Epithelial cell of esophagus (primary cell): Measurements from ENCODE around the gene MAPK7.

Source experiments
- DNase-seq: peaks from one replicate; pipeline ENCODE4 v3.0.0; 2010; ENCODE audit warnings: low read depth
- H3K4me3 ChIP-seq: 2 replicates; pipeline ENCODE4 v1.5.1; 2011; ENCODE audit warnings: mild to moderate bottlenecking, low read length, control low read depth
- TF ChIP-seq, protein P1 (sequence below): IDR thresholded peaks from 2 replicates; pipeline ENCODE4 v1.5.1; 2011; ENCODE audit warnings: low read depth, mild to moderate bottlenecking, low read length, control low read depth, inconsistent platforms; ENCODE audit not compliant: insufficient read depth; ENCODE audit errors: missing control alignments

MAPK7 gene

DNA sequence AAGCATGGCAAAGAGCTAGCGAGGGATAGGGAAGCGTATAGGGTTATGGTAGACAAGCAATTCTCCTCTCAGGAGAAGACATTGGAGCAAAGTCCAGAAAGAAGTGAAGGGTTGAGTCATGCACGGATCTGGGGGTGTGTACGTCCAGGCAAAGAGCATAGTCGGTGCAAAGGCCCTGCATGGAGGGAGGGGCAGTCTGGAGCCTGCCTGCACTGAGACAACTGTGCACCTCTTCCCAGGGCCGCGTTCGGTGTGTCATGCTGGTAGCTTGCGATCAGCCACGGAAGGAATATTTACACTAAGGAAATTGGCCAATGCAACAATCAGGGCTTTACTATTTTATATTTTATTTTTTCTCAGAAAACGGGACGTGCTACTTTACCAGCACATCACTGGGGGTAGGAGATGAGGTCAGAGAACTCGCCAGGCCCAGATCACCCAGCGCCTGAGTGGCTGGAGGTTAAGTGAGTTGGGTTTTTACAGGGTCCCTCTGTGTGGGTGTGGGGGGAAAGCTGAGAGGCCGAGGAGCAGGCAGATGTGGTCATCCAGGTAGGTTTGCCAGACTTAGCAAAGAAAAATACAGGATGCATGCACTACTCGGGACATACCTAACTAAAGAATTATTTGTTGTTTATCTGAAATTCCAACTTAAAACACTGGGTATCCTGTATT is 9.1 kb upstream of the MAPK7 start:
- no peak for DNase-seq
- TF ChIP-seq, protein P1, sequence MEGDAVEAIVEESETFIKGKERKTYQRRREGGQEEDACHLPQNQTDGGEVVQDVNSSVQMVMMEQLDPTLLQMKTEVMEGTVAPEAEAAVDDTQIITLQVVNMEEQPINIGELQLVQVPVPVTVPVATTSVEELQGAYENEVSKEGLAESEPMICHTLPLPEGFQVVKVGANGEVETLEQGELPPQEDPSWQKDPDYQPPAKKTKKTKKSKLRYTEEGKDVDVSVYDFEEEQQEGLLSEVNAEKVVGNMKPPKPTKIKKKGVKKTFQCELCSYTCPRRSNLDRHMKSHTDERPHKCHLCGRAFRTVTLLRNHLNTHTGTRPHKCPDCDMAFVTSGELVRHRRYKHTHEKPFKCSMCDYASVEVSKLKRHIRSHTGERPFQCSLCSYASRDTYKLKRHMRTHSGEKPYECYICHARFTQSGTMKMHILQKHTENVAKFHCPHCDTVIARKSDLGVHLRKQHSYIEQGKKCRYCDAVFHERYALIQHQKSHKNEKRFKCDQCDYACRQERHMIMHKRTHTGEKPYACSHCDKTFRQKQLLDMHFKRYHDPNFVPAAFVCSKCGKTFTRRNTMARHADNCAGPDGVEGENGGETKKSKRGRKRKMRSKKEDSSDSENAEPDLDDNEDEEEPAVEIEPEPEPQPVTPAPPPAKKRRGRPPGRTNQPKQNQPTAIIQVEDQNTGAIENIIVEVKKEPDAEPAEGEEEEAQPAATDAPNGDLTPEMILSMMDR = no peak
- H3K4me3 ChIP-seq = no peak overlapping the region

DNA sequence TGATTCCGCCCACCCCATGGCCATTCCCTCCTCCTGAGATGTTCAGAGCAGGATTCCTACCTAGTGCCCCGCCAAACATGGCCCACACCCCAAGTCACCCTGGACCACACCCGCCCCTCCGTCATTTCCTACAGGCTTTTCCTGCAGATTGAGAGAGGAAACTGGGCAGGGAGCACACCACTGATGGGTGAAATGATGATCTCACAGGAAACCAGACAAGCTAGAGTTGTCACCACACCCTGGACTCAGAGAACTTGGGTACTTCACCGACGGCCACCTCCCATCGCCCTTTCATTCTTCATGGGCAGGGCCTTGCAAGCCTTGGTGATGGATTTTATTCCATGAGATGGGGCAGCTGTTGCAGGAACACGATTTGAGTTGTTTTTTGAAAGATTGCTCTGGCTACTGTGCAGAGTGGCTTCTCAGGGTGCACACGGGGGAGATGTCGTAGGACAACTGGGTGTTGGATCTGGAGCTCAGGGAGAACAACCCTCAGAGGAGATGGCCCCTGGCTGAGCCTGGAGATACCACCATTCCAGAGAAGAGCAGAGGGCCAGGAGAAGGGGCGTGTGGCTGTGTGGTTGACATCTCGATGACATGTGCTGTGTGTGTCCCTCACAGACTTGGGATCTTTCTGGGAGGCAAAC is 8.3 kb upstream of the MAPK7 start:
- no peak overlapping the region for H3K4me3 ChIP-seq
- TF ChIP-seq, protein P1 = no peak
- DNase-seq = peak; percentile 61

DNA sequence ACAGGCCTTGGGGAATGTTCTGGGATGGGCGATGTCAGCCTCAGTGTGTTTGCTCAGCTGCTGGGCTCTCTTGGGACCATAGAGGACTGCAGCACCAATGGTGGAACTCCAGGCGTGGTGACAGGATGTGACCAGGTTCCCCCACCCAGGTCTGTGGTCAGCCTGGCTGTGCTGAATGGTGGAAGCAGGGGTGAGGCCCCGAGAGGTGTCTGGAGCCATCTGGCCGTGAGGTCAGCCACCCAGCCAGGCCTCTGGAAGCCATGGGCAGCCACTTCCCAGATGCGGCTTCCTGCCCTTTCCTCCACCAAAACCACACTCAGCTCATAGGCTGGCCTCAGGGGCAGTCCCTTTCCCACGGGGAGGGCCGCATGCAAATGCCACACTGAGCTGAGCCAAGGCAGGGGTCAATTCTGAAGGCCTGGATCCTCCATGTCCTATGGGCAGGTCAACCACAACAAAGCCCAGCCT is 7.8 kb upstream of the MAPK7 start:
- H3K4me3 ChIP-seq = no peak overlapping the region
- TF ChIP-seq, protein P1 = no peak
- DNase-seq = no peak

DNA sequence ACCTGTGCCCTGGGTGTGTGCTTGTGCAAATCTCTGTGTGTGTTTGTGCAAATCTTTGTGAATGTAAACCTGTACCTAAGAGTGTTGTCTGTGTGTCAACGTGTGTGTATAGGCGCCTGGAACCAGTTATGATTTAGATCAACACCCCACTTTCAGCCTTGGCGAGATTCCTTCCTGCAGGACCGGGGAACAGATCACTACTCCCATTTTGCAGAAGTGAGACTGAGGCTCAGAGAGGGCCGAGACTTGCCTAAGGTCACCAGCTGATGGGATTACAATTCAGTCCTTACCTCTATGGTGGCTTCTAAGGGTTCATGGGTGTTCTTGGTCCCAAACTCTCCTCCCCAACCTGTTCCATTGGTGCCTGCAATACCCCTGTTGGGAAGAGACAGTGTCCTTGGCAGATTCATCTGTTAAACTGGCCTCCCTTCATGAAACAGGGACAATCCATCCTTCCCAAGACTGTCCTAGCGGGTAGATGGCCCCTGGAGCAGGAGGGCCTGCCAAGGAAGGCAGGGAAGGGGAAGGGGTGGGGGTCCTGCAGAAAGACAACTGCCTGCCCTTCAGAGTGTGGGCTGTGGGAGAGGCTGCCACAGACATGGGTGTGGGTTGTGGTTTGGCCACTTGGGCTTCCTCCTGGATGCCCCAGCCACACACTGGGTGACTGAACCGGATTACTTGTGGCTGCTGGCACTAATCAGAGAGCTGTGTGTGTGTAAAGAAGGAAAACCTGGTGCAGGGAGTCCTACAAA is 6.9 kb upstream of the MAPK7 start:
- no peak overlapping the region for H3K4me3 ChIP-seq
- DNase-seq = no peak
- TF ChIP-seq, protein P1 = no peak

DNA sequence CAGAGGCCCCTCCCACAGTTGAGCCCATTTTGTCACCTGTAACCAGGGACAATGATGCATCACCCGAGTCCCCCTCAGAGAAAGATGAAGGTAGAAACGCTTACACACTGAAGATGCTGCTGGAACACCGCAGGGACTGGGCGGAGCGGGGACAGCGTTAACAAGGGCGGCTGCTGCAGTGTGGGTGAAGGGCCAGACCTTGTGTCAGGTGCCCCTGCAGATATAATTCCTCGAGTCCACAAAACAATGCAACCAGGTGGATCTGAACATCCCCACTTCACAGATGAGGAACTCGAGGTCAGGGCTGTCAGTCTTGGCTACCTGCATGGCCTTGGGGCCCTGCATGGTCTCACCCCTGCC is 6.3 kb upstream of the MAPK7 start:
- TF ChIP-seq, protein P1 = no peak
- H3K4me3 ChIP-seq = no peak overlapping the region
- no peak for DNase-seq

DNA sequence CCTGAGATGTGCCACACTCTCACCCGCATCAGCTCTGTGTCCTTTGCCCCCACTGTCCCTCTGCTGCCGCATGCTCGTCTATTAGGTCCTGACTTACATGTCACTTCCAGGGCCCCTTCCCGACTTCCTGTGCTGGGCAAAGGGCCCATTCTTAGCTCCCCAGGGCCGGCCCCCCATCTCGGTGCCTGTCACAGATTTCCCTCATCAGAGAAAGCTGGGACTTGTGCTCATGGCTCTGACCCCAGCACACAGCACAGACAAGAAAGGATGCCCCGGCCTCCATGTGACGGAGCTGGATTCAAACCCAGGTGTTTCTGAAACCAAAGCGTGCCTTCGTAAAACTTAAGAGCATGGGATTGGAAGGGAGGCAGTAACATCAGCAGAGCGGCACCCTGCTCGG is 5.9 kb upstream of the MAPK7 start:
- H3K4me3 ChIP-seq = no peak overlapping the region
- TF ChIP-seq, protein P1 = no peak
- no peak for DNase-seq
